Prostate gland (tissue), 2 donors: ENCODE measurements around the gene KRTAP5-7.

Source experiments
- POLR2A ChIP-seq: fragments of 450-650 bp; IDR thresholded peaks from one replicate; pipeline ENCODE4 v1.6.1; 2016; ENCODE audit warnings: antibody characterized with exemption, mild to moderate bottlenecking
- POLR2AphosphoS5 ChIP-seq: sonication (generic); formaldehyde crosslinking; IDR thresholded peaks from one replicate; pipeline ENCODE4 v1.6.1; 2017; ENCODE audit warnings: antibody characterized with exemption
- TF ChIP-seq, protein P1 (sequence below), 4 experiments: fragments of 200-600 bp in 2 of 4; fragments of 450-650 bp in 2 of 4; sonication (generic) in 2 of 4; IDR thresholded peaks; 1 replicate in 3 of 4; 2 replicates in 1 of 4; pipeline ENCODE4 v1.5.1; 2016 to 2019; ENCODE audit warnings: antibody characterized with exemption in 4 of 4, mild to moderate bottlenecking in 2 of 4, moderate library complexity in 2 of 4

GRCh38 chr11:71566081-71566620 lies 39.1 kb downstream of the KRTAP5-7 start:
- no peak for TF ChIP-seq POLR2A
- TF ChIP-seq, protein P1, sequence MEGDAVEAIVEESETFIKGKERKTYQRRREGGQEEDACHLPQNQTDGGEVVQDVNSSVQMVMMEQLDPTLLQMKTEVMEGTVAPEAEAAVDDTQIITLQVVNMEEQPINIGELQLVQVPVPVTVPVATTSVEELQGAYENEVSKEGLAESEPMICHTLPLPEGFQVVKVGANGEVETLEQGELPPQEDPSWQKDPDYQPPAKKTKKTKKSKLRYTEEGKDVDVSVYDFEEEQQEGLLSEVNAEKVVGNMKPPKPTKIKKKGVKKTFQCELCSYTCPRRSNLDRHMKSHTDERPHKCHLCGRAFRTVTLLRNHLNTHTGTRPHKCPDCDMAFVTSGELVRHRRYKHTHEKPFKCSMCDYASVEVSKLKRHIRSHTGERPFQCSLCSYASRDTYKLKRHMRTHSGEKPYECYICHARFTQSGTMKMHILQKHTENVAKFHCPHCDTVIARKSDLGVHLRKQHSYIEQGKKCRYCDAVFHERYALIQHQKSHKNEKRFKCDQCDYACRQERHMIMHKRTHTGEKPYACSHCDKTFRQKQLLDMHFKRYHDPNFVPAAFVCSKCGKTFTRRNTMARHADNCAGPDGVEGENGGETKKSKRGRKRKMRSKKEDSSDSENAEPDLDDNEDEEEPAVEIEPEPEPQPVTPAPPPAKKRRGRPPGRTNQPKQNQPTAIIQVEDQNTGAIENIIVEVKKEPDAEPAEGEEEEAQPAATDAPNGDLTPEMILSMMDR (IDR thresholded peaks at IDR 0.05): no peak
- no peak for TF ChIP-seq POLR2AphosphoS5
